Mucosa of gallbladder (tissue), 1 donor: Measurements from ENCODE around the gene SMARCA4. TPM values are rescaled to one million over a fixed set of nuclear protein-coding genes. Genes with fewer than 3 reads are reported as not detected.

Experiments used
- DNase-seq: peaks from one replicate; pipeline ENCODE4 v3.0.0-alpha.2; 2020; ENCODE audit warnings: low spot score
- total RNA-seq: library from RNA; stranded (reverse); gene quantifications from one replicate; pipeline ENCODE4 v1.2.1, GENCODE V29; 2021
- donor health status: DM: no; HTN: no; CAD: no.

The SMARCA4 gene
- total RNA-seq, 1 donor from 2014 or later, result 95.5 TPM

- DNase-seq, result no peak
Observed at GRCh38 chr19:11033763-11034162, 72.9 kb downstream of the SMARCA4 start.

- no peak for DNase-seq
Observed at GRCh38 chr19:11034449-11035213, 73.8 kb downstream of the SMARCA4 start.

GRCh38 chr19:11035441-11036377 is 74.9 kb downstream of the SMARCA4 start:
- DNase-seq, result peak; percentile 91

- DNase-seq, result no peak
Observed at GRCh38 chr19:11038511-11038910, 77.7 kb downstream of the SMARCA4 start.

- no peak for DNase-seq
Observed at GRCh38 chr19:11041194-11041593, 80.4 kb downstream of the SMARCA4 start.

GRCh38 chr19:11041966-11042627 is 81.3 kb downstream of the SMARCA4 start:
- peak; percentile 88 for DNase-seq

- no peak for DNase-seq
Observed at GRCh38 chr19:11044431-11044830, 83.6 kb downstream of the SMARCA4 start.

GRCh38 chr19:11045536-11045935 is 84.7 kb downstream of the SMARCA4 start:
- no peak for DNase-seq

GRCh38 chr19:11046605-11047354 is 86.0 kb downstream of the SMARCA4 start:
- DNase-seq, result no peak

GRCh38 chr19:11047866-11048265 is 87.0 kb downstream of the SMARCA4 start:
- DNase-seq, result no peak

- no peak for DNase-seq
Observed at GRCh38 chr19:11050323-11051114, 89.7 kb downstream of the SMARCA4 start.

GRCh38 chr19:11053817-11054195 is 93.0 kb downstream of the SMARCA4 start:
- DNase-seq, result no peak

- no peak for DNase-seq
Observed at GRCh38 chr19:11054200-11054599, 93.4 kb downstream of the SMARCA4 start.

- no peak for DNase-seq
Observed at GRCh38 chr19:11054628-11055027, 93.8 kb downstream of the SMARCA4 start.

- no peak for DNase-seq
Observed at GRCh38 chr19:11058246-11059030, 97.6 kb downstream of the SMARCA4 start.

- no peak for DNase-seq
Observed at GRCh38 chr19:11059511-11060358, 98.9 kb downstream of the SMARCA4 start.

GRCh38 chr19:11061952-11062351 is 101.1 kb downstream of the SMARCA4 start:
- DNase-seq, result no peak

GRCh38 chr19:11063434-11063833 is 102.6 kb downstream of the SMARCA4 start:
- no peak for DNase-seq

- DNase-seq, result no peak
Observed at GRCh38 chr19:11064831-11065303, 104.0 kb downstream of the SMARCA4 start.
